Skeletal muscle satellite cell (primary cell): ENCODE measurements around the gene SLC6A11.

Experiments used
- H3K27me3 ChIP-seq: 2 replicates; pipeline ENCODE4 v1.7.0; 2013; ENCODE audit warnings: low read length; ENCODE audit not compliant: control insufficient read depth, insufficient read depth
- H3K36me3 ChIP-seq: 2 replicates; pipeline ENCODE4 v1.7.0; 2013; ENCODE audit warnings: mild to moderate bottlenecking, control low read depth, low read length; ENCODE audit not compliant: insufficient read depth
- H3K4me1 ChIP-seq: 2 replicates; pipeline ENCODE4 v1.7.0; 2013; ENCODE audit warnings: low read length; ENCODE audit not compliant: control insufficient read depth, insufficient read depth
- H3K4me2 ChIP-seq: 2 replicates; pipeline ENCODE4 v1.7.0; 2013; ENCODE audit warnings: mild to moderate bottlenecking, low read length
- H3K4me3 ChIP-seq: 2 replicates; pipeline ENCODE4 v1.7.0; 2013; ENCODE audit warnings: low read length
- H3K9ac ChIP-seq: 2 replicates; pipeline ENCODE4 v1.7.0; 2013; ENCODE audit warnings: mild to moderate bottlenecking, low read depth, low read length, moderate library complexity
- H3K9me3 ChIP-seq: replicated peaks from 2 replicates; pipeline ENCODE4 v1.7.0; 2013; ENCODE audit warnings: mild to moderate bottlenecking, control low read depth, low read length

SLC6A11 gene

DNA sequence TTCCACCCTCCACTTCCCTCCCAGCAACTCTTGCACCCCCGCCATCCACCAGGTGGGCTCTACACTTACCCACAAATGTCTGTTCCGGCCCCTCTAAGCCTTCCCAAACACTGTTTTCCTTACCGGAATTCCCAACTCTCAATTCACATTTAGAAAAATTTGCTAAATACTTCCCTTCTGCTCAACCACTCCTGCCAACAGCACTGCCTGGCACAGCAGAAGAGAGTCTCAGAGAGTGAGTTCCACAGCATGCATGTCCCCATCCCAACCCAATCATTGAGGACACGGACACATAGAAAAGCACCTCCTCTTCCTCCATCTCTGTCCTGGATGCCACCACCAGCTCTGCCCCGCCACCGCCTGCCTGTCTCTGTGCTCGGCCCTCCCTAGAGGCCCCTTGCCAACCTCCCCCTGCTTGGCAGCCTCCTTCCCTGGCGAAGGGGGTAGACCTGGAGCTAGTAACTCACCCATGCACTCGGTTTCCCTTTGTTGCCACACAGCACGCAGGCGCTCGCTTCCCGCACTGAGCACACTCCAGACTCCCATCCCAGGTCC, 110.3 kb downstream of the SLC6A11 start:
- H3K4me1 ChIP-seq = peaks cover 5% of the 10 kb centered on the region
- H3K9ac ChIP-seq = no peak overlapping the region

DNA sequence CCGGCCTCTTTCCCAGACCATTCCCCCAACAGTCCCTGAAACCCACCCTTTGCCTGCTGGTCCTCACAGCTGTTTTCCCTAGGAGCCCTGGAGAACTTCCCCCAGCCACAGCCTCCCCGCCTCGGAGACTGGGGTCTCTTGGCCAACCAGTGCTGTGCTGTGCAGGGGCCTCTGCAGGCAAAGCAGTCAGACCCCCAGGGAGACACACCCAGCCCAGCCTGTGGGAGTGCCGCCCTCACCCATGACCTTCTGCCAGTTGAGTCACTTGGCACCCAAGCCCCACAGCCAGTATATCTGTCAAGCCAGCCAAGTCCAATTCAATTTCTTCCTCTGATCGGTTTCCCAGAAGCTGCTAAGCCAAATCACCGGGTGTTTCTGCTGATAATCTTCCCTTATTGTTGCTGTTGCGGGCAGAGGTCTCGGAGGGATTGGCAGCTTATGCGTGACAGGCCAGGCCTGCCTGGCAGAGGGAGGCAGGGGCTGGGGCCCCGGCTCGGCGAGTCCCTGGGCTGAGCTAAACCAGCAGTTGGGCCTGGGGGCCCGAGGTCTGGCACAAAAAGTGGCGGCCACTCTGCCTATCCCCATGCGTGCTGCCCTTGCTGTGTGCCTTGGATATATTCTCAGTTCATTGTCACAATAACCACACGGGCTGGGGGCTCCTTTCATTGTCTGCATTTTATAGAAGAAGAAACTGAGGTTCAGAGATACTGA, 110.9 kb downstream of the SLC6A11 start:
- Histone ChIP-seq H3K36me3 (no peaks in the 10 kb centered on the region), H3K9me3 (no peaks in the 10 kb centered on the region), H3K4me3 (no peak overlapping the region), H3K9ac (no peak overlapping the region), H3K4me2 (no peak overlapping the region), H3K27me3 (peaks cover 24% of the 10 kb centered on the region), H3K4me1 (peaks cover 5% of the 10 kb centered on the region)

More for the DNA sequence above, 110.3 kb downstream of the SLC6A11 start:
- H3K27me3 ChIP-seq = peaks cover 24% of the 10 kb centered on the region
- no peak overlapping the region for H3K4me2 ChIP-seq
- H3K4me3 ChIP-seq = no peak overlapping the region
- H3K36me3 ChIP-seq = no peaks in the 10 kb centered on the region
- H3K9me3 ChIP-seq = no peaks in the 10 kb centered on the region

DNA sequence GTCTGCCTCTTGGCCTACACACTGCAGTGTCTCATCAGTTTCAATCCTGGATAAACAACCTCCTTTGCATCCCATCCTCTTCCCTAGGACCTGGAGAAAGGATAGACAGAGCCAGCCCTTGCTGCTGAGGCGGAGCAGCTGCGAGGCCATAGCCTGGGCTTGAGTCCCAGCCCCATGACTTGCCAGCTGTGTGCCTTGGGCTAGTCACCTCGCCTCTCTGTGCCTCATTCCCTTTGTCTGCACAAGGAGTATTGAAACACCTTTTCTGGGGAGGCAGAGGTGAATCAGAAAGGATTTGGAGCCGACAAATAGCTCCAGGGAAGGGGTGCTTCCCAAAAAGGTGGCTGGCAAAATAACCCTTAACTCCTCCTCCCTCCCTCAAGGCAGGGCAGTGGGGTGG, 111.5 kb downstream of the SLC6A11 start:
- Histone ChIP-seq H3K27me3 (peaks cover 24% of the 10 kb centered on the region), H3K36me3 (no peaks in the 10 kb centered on the region), H3K4me1 (peaks cover 5% of the 10 kb centered on the region), H3K9me3 (no peaks in the 10 kb centered on the region), H3K4me2 (no peak overlapping the region), H3K4me3 (no peak overlapping the region), H3K9ac (no peak overlapping the region)

DNA sequence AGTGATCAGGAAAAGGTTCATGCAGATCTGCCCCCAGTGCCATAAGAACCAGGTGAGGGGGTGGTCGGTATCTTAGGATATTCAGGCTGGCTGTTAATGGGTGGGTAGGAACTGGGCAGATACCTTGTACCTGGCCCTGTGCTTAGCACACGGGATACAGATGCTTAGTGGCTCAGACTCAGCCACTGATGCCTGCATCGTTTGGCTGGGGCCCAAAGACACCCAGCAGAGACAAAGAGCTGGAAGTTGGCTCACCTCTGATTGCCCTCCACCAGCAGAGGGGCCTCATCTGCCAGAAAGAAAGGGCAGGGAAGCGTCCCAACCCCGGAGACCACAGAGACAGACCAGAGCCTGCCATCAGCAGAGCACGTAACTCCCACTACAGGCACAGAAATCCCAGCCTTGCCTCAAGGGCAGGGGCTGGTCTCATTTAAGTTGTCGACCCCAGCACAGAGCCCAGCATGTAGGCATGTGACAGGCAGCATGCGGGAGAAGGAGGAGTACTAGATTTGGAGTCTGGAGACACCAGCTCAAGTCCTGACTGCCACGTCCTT, 112.5 kb downstream of the SLC6A11 start:
- Histone ChIP-seq H3K4me2 (no peak overlapping the region), H3K4me1 (peaks cover 6% of the 10 kb centered on the region), H3K9ac (no peak overlapping the region), H3K4me3 (no peak overlapping the region), H3K9me3 (no peaks in the 10 kb centered on the region), H3K36me3 (no peaks in the 10 kb centered on the region), H3K27me3 (peaks cover 24% of the 10 kb centered on the region)

DNA sequence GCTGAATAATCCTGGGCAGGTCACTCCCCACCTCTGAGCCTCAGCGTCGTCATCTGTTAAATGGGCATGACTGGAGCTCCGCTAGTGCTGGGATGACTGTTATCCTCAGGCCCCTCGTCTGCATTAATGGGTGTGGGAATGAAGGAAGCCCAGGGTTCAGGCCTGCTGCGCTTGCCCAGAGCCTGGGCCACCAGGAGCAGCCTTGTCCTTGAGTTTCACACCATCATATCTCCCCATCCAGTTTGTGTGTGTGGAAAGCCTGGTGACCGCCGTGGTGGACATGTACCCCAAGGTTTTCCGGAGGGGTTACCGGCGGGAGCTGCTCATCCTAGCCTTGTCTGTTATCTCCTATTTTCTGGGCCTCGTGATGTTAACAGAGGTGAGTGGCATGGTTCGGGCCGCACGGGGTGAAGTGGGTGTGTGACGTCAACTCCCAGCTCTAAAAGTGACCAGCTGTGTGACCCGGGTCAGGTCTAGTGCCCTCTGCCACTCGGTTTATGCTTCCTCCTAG, 113.0 kb downstream of the SLC6A11 start:
- H3K9me3 ChIP-seq = no peaks in the 10 kb centered on the region
- H3K4me1 ChIP-seq = peaks cover 11% of the 10 kb centered on the region
- no peak overlapping the region for H3K4me3 ChIP-seq
- no peak overlapping the region for H3K4me2 ChIP-seq
- H3K9ac ChIP-seq = no peak overlapping the region
- peaks cover 24% of the 10 kb centered on the region for H3K27me3 ChIP-seq
- H3K36me3 ChIP-seq = no peaks in the 10 kb centered on the region

DNA sequence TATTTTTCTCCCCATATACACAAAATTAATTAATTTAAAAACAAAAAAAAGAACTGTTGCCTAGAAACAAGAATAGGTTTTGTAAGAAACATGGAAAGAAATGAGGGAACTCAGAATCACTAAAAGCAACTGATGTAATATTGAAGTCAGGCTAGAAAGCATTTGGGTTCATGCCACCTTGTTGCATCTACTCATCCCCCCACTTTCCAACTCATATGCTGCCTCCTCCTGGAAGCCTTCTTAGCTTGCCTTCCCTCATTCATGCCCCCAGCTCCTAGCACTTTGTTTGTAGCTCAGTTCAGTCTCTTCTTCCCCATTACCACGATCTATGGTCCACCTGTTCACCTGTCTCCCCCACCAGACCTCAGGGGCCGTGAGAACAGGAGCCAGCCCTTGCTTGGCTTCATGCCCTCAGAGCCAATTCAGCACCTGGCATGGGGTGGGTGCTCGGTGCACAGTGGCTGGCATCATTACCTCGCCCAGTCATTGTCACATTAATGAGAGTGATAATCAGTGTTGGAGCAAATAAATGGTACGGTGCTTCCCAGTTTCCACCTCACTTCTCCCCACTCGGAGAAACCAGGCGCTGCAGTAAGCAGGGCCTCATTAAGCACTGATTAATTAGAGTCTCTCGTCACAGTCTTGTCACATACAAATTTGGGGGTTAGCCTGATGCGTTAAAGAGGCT, 114.1 kb downstream of the SLC6A11 start:
- Histone ChIP-seq H3K4me1 (peaks cover 15% of the 10 kb centered on the region), H3K27me3 (peaks cover 17% of the 10 kb centered on the region), H3K9me3 (no peaks in the 10 kb centered on the region), H3K4me2 (no peak overlapping the region), H3K36me3 (no peaks in the 10 kb centered on the region), H3K4me3 (no peak overlapping the region), H3K9ac (no peak overlapping the region)

DNA sequence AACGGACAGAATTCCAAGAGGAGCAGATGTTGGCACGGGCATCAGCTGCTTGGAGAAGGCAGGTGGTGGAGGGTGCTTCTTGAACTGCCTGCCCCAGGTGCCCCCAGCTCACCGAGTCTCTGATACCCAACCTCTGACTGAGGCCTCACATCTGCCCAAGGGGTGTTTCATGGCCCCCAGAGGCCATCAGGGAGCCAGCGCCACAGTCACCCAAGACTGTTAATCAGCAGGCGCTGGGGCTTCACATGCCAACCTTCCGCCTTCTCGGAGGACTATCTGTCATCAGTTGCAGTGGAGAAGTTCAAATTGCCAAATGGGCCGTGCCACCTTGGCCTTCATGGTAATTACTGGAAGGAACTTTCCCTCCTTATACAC, 114.6 kb downstream of the SLC6A11 start:
- Histone ChIP-seq H3K4me2 (no peak overlapping the region), H3K4me3 (no peak overlapping the region), H3K36me3 (no peaks in the 10 kb centered on the region), H3K4me1 (peaks cover 15% of the 10 kb centered on the region), H3K9ac (no peak overlapping the region), H3K27me3 (peaks cover 17% of the 10 kb centered on the region), H3K9me3 (no peaks in the 10 kb centered on the region)

DNA sequence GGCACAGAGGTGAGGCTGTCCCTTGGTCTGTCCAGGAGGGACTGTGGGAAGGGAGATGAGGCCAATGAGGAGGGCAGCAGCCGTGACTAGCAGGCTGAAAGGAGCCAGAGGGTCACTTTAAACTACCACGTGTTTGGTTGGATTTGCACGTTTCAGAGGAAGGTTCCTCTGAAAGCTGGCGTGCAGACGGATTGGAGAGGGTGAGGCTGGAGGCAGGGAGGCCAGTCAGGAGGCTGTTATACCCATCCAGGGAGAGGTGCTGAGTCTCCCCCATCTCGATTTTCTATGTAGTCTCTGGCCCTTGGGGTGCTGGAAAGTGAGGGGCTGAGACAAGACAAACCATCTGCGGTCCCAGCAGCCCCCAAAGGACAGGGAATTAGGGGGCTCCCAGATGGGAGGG, 116.6 kb downstream of the SLC6A11 start:
- H3K36me3 ChIP-seq = no peaks in the 10 kb centered on the region
- H3K4me3 ChIP-seq = no peak overlapping the region
- no peaks in the 10 kb centered on the region for H3K9me3 ChIP-seq
- peaks cover 10% of the 10 kb centered on the region for H3K4me1 ChIP-seq
- no peak overlapping the region for H3K4me2 ChIP-seq
- H3K9ac ChIP-seq = no peak overlapping the region
- H3K27me3 ChIP-seq = peaks cover 18% of the 10 kb centered on the region

DNA sequence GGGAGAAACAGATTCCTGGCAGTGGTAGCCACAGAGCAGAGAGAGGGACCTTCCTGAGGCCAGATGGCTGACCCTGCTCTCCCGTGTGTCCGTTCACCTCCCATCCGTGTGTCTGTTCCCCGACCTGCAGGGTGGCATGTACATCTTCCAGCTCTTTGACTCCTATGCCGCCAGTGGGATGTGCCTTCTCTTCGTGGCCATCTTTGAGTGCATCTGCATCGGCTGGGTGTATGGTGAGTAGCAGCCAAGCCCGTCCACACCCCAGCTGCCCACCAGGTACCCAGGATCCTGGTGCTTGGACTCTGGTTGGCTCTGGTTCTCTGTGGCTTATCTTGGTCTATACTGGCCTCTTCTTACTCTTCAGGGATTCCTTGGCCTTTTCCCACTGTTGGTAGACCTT, 117.0 kb downstream of the SLC6A11 start:
- Histone ChIP-seq H3K4me3 (no peak overlapping the region), H3K4me2 (no peak overlapping the region), H3K36me3 (no peaks in the 10 kb centered on the region), H3K9ac (no peak overlapping the region), H3K9me3 (no peaks in the 10 kb centered on the region), H3K4me1 (peaks cover 10% of the 10 kb centered on the region), H3K27me3 (peaks cover 16% of the 10 kb centered on the region)

DNA sequence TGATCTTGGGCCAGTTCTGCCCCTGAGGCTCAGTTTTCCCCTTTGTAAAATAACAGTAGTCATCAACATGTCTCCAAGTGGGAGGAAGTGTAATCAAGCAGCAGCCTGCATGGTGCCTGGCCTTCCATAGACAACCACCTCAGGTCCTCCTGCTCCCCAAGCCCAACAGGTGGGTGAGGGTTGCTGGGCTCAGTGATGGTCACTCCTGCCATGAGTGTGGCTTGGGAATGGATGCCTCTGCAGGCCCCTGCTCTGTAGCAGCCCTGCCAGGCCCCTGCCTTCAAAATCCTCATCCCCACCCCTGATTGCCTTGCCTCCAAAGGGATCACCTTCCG, 117.4 kb downstream of the SLC6A11 start:
- no peak overlapping the region for H3K4me3 ChIP-seq
- H3K9ac ChIP-seq = no peak overlapping the region
- H3K27me3 ChIP-seq = peaks cover 16% of the 10 kb centered on the region
- peaks cover 10% of the 10 kb centered on the region for H3K4me1 ChIP-seq
- H3K4me2 ChIP-seq = peak overlapping the region; percentile 25
- no peaks in the 10 kb centered on the region for H3K9me3 ChIP-seq
- no peaks in the 10 kb centered on the region for H3K36me3 ChIP-seq

DNA sequence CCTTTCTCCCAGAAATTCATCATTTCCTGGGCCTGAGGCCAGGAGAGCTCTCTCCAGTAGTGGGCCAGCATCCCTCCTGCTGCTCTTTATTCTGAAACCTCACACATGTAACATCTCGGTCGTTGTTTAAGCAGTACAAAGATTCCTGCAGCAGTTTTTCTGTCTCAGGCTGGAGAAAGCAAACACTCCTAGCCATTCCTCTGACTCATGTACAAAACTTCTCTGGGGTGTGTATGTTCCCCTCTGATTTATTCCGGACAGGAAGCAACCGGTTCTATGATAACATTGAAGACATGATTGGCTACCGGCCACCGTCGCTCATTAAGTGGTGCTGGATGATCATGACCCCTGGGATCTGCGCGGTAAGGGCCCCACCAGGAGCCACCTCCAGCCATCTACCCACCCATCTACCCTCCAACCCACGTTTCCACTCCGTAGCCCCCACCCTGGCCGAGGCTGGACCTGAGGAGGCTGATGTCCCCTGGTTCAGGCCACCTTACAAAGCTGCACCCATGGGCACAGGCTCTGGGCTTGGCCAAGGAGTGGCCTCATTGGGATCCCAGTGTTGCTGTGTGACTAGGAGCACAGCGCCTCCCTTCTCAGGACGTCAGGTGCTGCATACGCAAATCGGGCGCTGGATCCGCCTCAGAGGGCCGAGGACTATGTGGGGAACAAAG, 117.9 kb downstream of the SLC6A11 start:
- H3K27me3 ChIP-seq = peaks cover 16% of the 10 kb centered on the region
- peaks cover 10% of the 10 kb centered on the region for H3K4me1 ChIP-seq
- no peak overlapping the region for H3K4me3 ChIP-seq
- H3K9ac ChIP-seq = no peak overlapping the region
- peak overlapping the region; percentile 25 for H3K4me2 ChIP-seq
- no peaks in the 10 kb centered on the region for H3K36me3 ChIP-seq
- H3K9me3 ChIP-seq = no peaks in the 10 kb centered on the region
